Stomach (tissue), 9 donors: ENCODE results near the gene THSD7A. TPM values are rescaled to one million over a fixed set of nuclear protein-coding genes. Genes with fewer than 3 reads are reported as not detected.

Experiments
- DNase-seq, 2 donors: peaks; one replicate each; pipeline versions ENCODE4 v3.0.0 to v3.0.0-alpha.2; 2013 to 2019
- H3K27ac ChIP-seq, 5 donors: fragments of 200-600 bp in 4 of 5; sonication (generic) in 4 of 5; one replicate each; pipeline ENCODE4 v1.5.1; 2013 to 2019; ENCODE audit warnings: mild to moderate bottlenecking in 1 of 5, moderate library complexity in 1 of 5
- H3K27me3 ChIP-seq, 3 donors: fragments of 200-600 bp; sonication (generic); one replicate each; pipeline ENCODE4 v1.5.1; 2017 to 2019; ENCODE audit warnings: mixed run types in 1 of 3
- H3K36me3 ChIP-seq, 4 donors: fragments of 200-600 bp; sonication (generic); 1 replicate in 3 of 4; 2 replicates in 1 of 4; pipeline ENCODE4 v1.5.1; 2016 to 2019
- H3K4me1 ChIP-seq, 4 donors: fragments of 200-600 bp; sonication (generic); one replicate each; pipeline ENCODE4 v1.5.1; 2016 to 2019
- H3K4me3 ChIP-seq, 4 donors: fragments of 200-600 bp; sonication (generic) in 3 of 4; one replicate each; pipeline ENCODE4 v1.5.1; 2016 to 2019; ENCODE audit warnings: mild to moderate bottlenecking in 1 of 4
- H3K9me3 ChIP-seq, 4 donors: fragments of 200-600 bp; sonication (generic); one replicate each; pipeline ENCODE4 v1.5.1; 2016 to 2019
- EP300 ChIP-seq: sonication (generic); formaldehyde crosslinking; IDR thresholded peaks from one replicate; pipeline ENCODE4 v1.6.1; 2017; ENCODE audit warnings: antibody characterized with exemption
- POLR2A ChIP-seq, 4 donors: fragments of 450-650 bp; IDR thresholded peaks; one replicate each; pipeline ENCODE4 v1.6.1; 2016; ENCODE audit warnings: antibody characterized with exemption in 4 of 4, control low read depth in 2 of 4, mild to moderate bottlenecking in 1 of 4, moderate library complexity in 1 of 4
- POLR2AphosphoS5 ChIP-seq, 3 donors: sonication (generic); formaldehyde crosslinking; IDR thresholded peaks; one replicate each; pipeline ENCODE4 v1.6.1; 2016; ENCODE audit warnings: antibody characterized with exemption in 3 of 3
- WGBS, 5 donors: extraction: QIAGEN DNeasy Blood & Tissue Kit in 3 of 5; methylation state at CpG; one replicate each; pipeline versions ENCODE4 v1.1.5 to v1.1.7; 2013 to 2018; 5-methylcytosine and 5-hydroxymethylcytosine counted together
- intact Hi-C: fragments of 100-400 bp; cut with DNase I; formaldehyde crosslinking; loops from one replicate; pipeline ENCODE4 v1.15.1; 2023; ENCODE audit warnings: low total_unique reads
- polyA plus RNA-seq, 3 donors: library from polyadenylated mRNA; stranded (reverse); fragments of 200-250 nt; gene quantifications; one replicate each; pipeline ENCODE4 v1.2.3, GENCODE V29; 2013
- total RNA-seq, 5 donors: library from RNA; depleted of rRNA; stranded (reverse); fragments of >200 nt; gene quantifications; one replicate each; pipeline versions ENCODE4 v1.1.0 to v1.2.3, GENCODE V29; 2014 to 2016
- TF ChIP-seq, protein P1 (sequence below), 7 experiments: fragments of 450-650 bp in 4 of 7; fragments of 200-600 bp in 3 of 7; sonication (generic) in 3 of 7; IDR thresholded peaks; one replicate each; pipeline ENCODE4 v1.5.1; 2016 to 2019; ENCODE audit warnings: antibody characterized with exemption in 7 of 7, control low read depth in 2 of 7, mild to moderate bottlenecking in 1 of 7
- donor health status: healthy with polysubstance abuse.
- donor health status: Bipolar disorder and iron deficiency.
- donor health status: healthy.

The THSD7A gene
- total and polyA plus RNA-seq, 8 donors: 0.06 to 13.2 (median 0.46) TPM; not detected in 1

- Histone ChIP-seq H3K4me1 (no peaks in the 10 kb centered on the region), H3K4me3 (no peak overlapping the region), H3K27ac (no peak overlapping the region), H3K9me3 (no peaks in the 10 kb centered on the region), H3K36me3 (no peaks in the 10 kb centered on the region), H3K27me3 (no peaks in the 10 kb centered on the region)
- TF ChIP-seq, protein P1, sequence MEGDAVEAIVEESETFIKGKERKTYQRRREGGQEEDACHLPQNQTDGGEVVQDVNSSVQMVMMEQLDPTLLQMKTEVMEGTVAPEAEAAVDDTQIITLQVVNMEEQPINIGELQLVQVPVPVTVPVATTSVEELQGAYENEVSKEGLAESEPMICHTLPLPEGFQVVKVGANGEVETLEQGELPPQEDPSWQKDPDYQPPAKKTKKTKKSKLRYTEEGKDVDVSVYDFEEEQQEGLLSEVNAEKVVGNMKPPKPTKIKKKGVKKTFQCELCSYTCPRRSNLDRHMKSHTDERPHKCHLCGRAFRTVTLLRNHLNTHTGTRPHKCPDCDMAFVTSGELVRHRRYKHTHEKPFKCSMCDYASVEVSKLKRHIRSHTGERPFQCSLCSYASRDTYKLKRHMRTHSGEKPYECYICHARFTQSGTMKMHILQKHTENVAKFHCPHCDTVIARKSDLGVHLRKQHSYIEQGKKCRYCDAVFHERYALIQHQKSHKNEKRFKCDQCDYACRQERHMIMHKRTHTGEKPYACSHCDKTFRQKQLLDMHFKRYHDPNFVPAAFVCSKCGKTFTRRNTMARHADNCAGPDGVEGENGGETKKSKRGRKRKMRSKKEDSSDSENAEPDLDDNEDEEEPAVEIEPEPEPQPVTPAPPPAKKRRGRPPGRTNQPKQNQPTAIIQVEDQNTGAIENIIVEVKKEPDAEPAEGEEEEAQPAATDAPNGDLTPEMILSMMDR (IDR thresholded peaks at IDR 0.05): no peak
- TF ChIP-seq EP300 (no peak), POLR2A (IDR thresholded peaks at IDR 0.05) (no peak), POLR2AphosphoS5 (IDR thresholded peaks at IDR 0.05) (no peak)
- 88 to 95% (median 94%) methylated on average over 2 of the region's 2 CpGs for WGBS, 5 donors
- intact Hi-C loops: no loop called here
- DNase-seq: no peak
These were observed 261.0 kb downstream of the THSD7A start for GRCh38 chr7:11570922-11571550.

DNA sequence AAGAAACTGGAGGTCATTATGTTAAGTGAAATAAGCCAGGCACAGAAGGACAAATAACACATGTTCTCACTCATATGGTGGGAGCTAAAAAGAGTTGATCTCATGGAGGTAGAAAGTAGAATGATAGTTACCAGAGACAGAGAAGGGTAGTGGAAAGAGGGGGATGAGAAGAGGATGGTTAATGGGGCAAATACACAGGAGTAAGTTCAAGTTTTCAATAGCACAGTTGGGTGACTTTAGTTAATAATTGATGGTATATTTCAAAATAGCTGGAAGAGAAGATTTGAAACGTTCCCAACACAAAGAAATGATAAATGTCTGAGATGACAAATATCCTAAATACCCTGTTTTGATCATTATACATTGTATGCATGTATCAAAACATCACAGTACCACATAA, 261.8 kb downstream of the THSD7A start:
- Histone ChIP-seq H3K4me3 (no peak overlapping the region), H3K9me3 (no peaks in the 10 kb centered on the region), H3K27ac (no peak overlapping the region), H3K27me3 (no peaks in the 10 kb centered on the region), H3K4me1 (no peaks in the 10 kb centered on the region), H3K36me3 (no peaks in the 10 kb centered on the region)
- WGBS, 5 donors: 13 to 23% (median 18%) methylated on average over 1 of the region's 1 CpG
- intact Hi-C loops: no loop called here
- no peak for TF ChIP-seq POLR2A (IDR thresholded peaks at IDR 0.05)
- TF ChIP-seq, protein P1 (IDR thresholded peaks at IDR 0.05): no peak
- no peak for TF ChIP-seq POLR2AphosphoS5 (IDR thresholded peaks at IDR 0.05)
- no peak for TF ChIP-seq EP300
- DNase-seq: no peak

DNA sequence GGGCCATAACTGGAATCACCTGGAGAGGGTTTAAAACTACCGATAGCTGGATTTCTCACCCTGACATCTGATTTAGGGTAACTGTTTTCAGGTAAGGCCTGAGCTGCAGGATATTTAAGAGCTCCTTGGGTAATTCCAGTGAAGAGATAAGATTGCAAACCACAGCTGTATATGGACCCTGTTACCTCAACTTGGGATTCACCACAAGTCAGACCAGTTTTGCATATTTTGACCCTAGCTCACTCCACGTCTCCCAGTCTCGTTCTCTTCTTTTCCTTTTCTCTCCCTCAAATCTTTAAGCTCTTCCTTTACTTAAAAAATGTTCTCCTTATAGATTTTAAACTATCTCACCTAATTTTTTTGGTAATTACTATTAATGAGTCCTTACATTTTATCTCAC, 264.4 kb downstream of the THSD7A start:
- 87 to 93% (median 91%) methylated on average over 3 of the region's 3 CpGs for WGBS, 5 donors
- no peaks in the 10 kb centered on the region for H3K9me3 ChIP-seq
- H3K27ac ChIP-seq: no peak overlapping the region
- no peaks in the 10 kb centered on the region for H3K36me3 ChIP-seq
- no peak overlapping the region for H3K4me3 ChIP-seq
- DNase-seq: no peak
- intact Hi-C loops: no loop called here
- TF ChIP-seq, protein P1 (IDR thresholded peaks at IDR 0.05): no peak
- TF ChIP-seq EP300 (no peak), POLR2A (IDR thresholded peaks at IDR 0.05) (no peak), POLR2AphosphoS5 (IDR thresholded peaks at IDR 0.05) (no peak)
- no peaks in the 10 kb centered on the region for H3K27me3 ChIP-seq
- H3K4me1 ChIP-seq: no peaks in the 10 kb centered on the region

- WGBS, 5 donors: 36 to 62% (median 44%) methylated on average over 2 of the region's 2 CpGs
- Histone ChIP-seq H3K9me3 (no peaks in the 10 kb centered on the region), H3K27me3 (no peaks in the 10 kb centered on the region), H3K36me3 (no peaks in the 10 kb centered on the region), H3K4me3 (no peak overlapping the region), H3K27ac (no peak overlapping the region), H3K4me1 (no peaks in the 10 kb centered on the region)
- peak in 1 of 2 donors; percentile 25 for DNase-seq
- TF ChIP-seq POLR2AphosphoS5 (IDR thresholded peaks at IDR 0.05): peak in 1 of 3 donors; percentile 8
- TF ChIP-seq, protein P1 (IDR thresholded peaks at IDR 0.05): peak in 2 of 7 experiments; percentile 13 to 16
- no peak for TF ChIP-seq EP300
- intact Hi-C loops: no loop called here
These were observed 274.4 kb downstream of the THSD7A start for GRCh38 chr7:11557627-11558026.
